HEK293T (cell line): ENCODE data around the gene WWOX.

Experiments
- BHLHE40 ChIP-seq: fragments of 450-650 bp; IDR thresholded peaks from 2 replicates; pipeline ENCODE4 v1.6.1; 2016; ENCODE audit warnings: mild to moderate bottlenecking, moderate library complexity, borderline replicate concordance
- FOXA1 ChIP-seq: fragments of 450-650 bp; IDR thresholded peaks from 2 replicates; pipeline ENCODE4 v1.6.1; 2016; ENCODE audit warnings: mild to moderate bottlenecking
- FOXK2 ChIP-seq: fragments of 450-650 bp; IDR thresholded peaks from 2 replicates; pipeline ENCODE4 v1.6.1; 2016; ENCODE audit warnings: mild to moderate bottlenecking
- FOXM1 ChIP-seq: fragments of 450-650 bp; IDR thresholded peaks from 2 replicates; pipeline ENCODE4 v1.6.1; 2017; ENCODE audit warnings: mild to moderate bottlenecking, borderline replicate concordance
- L3MBTL2 ChIP-seq: fragments of 450-650 bp; conservative IDR thresholded peaks from 2 replicates; pipeline ENCODE4 v1.6.1; 2016; ENCODE audit warnings: mild to moderate bottlenecking
- TARDBP ChIP-seq: fragments of 450-650 bp; IDR thresholded peaks from 2 replicates; pipeline ENCODE4 v1.6.1; 2016

GRCh38 chr16:78537511-78537910, 438.1 kb downstream of the WWOX start:
- no peak for TF ChIP-seq FOXM1
- TF ChIP-seq BHLHE40, result no peak
- no peak for TF ChIP-seq TARDBP
- TF ChIP-seq FOXA1, result no peak
- no peak for TF ChIP-seq L3MBTL2
- no peak for TF ChIP-seq FOXK2
